Loucy (cell line): Measurements from ENCODE around the gene MOV10.

ENCODE experiments used
- H2AFZ ChIP-seq: fragments of 200-600 bp; sonication (generic); 2 replicates; pipeline ENCODE4 v1.6.0; 2016; ENCODE audit warnings: antibody characterized with exemption, mild to moderate bottlenecking, low read length, moderate library complexity
- H3F3A ChIP-seq: fragments of 200-600 bp; 2 replicates; pipeline ENCODE4 v1.6.0; 2016; ENCODE audit warnings: antibody characterized with exemption, low read depth, mild to moderate bottlenecking
- H3K27me3 ChIP-seq: fragments of 200-600 bp; sonication (generic); 2 replicates; pipeline ENCODE4 v1.6.1; 2014; ENCODE audit warnings: low read length, mild to moderate bottlenecking; ENCODE audit not compliant: insufficient read depth, poor library complexity, severe bottlenecking
- H3K36me3 ChIP-seq: fragments of 200-600 bp; sonication (generic); 2 replicates; pipeline ENCODE4 v1.6.1; 2016; ENCODE audit warnings: low read length; ENCODE audit not compliant: insufficient read depth
- H3K4me1 ChIP-seq: fragments of 200-600 bp; sonication (generic); 2 replicates; pipeline ENCODE4 v1.5.1; 2014; ENCODE audit warnings: low read length, mild to moderate bottlenecking; ENCODE audit not compliant: insufficient read depth, poor library complexity, severe bottlenecking
- H3K4me2 ChIP-seq: fragments of 200-600 bp; sonication (generic); 2 replicates; pipeline ENCODE4 v1.6.0; 2014; ENCODE audit warnings: antibody characterized with exemption, low read length, low read depth, mild to moderate bottlenecking; ENCODE audit not compliant: poor library complexity, severe bottlenecking
- H3K4me3 ChIP-seq: fragments of 200-600 bp; sonication (generic); 2 replicates; pipeline ENCODE4 v1.5.1; 2014; ENCODE audit warnings: low read length, mild to moderate bottlenecking, mixed read lengths; ENCODE audit not compliant: poor library complexity, severe bottlenecking
- H3K79me2 ChIP-seq: fragments of 200-600 bp; sonication (generic); 2 replicates; pipeline ENCODE4 v1.6.1; 2014; ENCODE audit warnings: low read length; ENCODE audit not compliant: insufficient read depth
- H3K9ac ChIP-seq: fragments of 200-600 bp; sonication (generic); 2 replicates; pipeline ENCODE4 v1.6.0; 2014; ENCODE audit warnings: mild to moderate bottlenecking, low read depth, low read length, moderate library complexity; ENCODE audit not compliant: poor library complexity, severe bottlenecking
- H3K9me2 ChIP-seq: fragments of 200-600 bp; sonication (generic); replicated peaks from 2 replicates; pipeline ENCODE4 v1.6.1; 2016; ENCODE audit warnings: low read depth, low read length, mixed read lengths
- H3K9me3 ChIP-seq: fragments of 200-600 bp; sonication (generic); 2 replicates; pipeline ENCODE4 v1.6.1; 2014; ENCODE audit warnings: mild to moderate bottlenecking, antibody characterized with exemption, low read length, low read depth; ENCODE audit not compliant: insufficient read depth
- H4K20me1 ChIP-seq: fragments of 200-600 bp; sonication (generic); 2 replicates; pipeline ENCODE4 v1.6.0; 2014; ENCODE audit warnings: antibody characterized with exemption, low read length, mild to moderate bottlenecking; ENCODE audit not compliant: insufficient read depth, poor library complexity, severe bottlenecking
- CTCF ChIP-seq: fragments of 200-600 bp; sonication (generic); conservative IDR thresholded peaks from 2 replicates; pipeline ENCODE4 v1.5.1; 2014; ENCODE audit warnings: mild to moderate bottlenecking, antibody characterized with exemption, low read length
- EZH2phosphoT487 ChIP-seq: fragments of 200-600 bp; IDR thresholded peaks from 2 replicates; pipeline ENCODE4 v1.6.1; 2018; ENCODE audit warnings: antibody characterized with exemption, mild to moderate bottlenecking, moderate library complexity, borderline replicate concordance

Gene MOV10

GRCh38 chr1:112678605-112679004, 4.1 kb downstream of the MOV10 start:
- Histone ChIP-seq H4K20me1 (peaks cover 20% of the 10 kb centered on the region), H3F3A (0 out of 2 replicates have a peak, but pooled peaks cover 3% of the 10 kb centered on the region), H3K4me2 (peak overlapping the region; percentile 94), H3K4me1 (peaks cover 43% of the 10 kb centered on the region), H2AFZ (no peak overlapping the region), H3K36me3 (no peaks in the 10 kb centered on the region), H3K9me2 (no peaks in the 10 kb centered on the region), H3K79me2 (peaks cover 47% of the 10 kb centered on the region), H3K4me3 (peak overlapping the region; percentile 15), H3K9ac (peak overlapping the region; percentile 16), H3K9me3 (no peaks in the 10 kb centered on the region), H3K27me3 (no peaks in the 10 kb centered on the region)
- TF ChIP-seq EZH2phosphoT487 (no peak), CTCF (no peak)

DNA sequence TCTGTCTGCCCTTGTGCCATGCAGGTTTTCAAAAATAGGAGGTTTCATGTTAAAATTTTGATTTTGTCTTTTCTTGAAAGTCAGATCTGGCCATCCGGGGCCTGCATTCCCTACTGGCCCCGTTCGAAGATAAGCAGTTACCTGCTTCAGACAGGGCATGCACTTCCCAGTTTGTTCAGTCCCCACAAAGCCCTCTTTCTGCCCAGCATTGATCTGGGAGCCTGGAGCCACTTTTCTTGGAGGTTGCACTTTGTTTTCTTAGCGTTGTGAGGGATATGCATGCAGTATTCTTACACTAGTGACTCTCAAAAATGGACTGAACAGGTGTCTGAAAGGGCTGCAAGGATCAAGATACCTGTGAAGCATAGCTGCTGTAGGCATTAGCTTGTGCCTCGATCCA, 11.5 kb downstream of the MOV10 start:
- Histone ChIP-seq H3K9me3 (no peaks in the 10 kb centered on the region), H3K79me2 (peaks cover 9% of the 10 kb centered on the region; the same call in 1 of the 2 replicates), H3K36me3 (peaks cover 14% of the 10 kb centered on the region; the same call in 1 of the 2 replicates), H4K20me1 (peaks cover 3% of the 10 kb centered on the region), H2AFZ (no peak overlapping the region), H3K9ac (no peak overlapping the region), H3K27me3 (no peaks in the 10 kb centered on the region), H3K9me2 (no peaks in the 10 kb centered on the region), H3K4me3 (no peak overlapping the region), H3F3A (no peaks in the 10 kb centered on the region), H3K4me2 (no peak overlapping the region), H3K4me1 (no peaks in the 10 kb centered on the region)
- TF ChIP-seq EZH2phosphoT487 = no peak
- TF ChIP-seq CTCF = no peak

GRCh38 chr1:112686417-112686816, 12.0 kb downstream of the MOV10 start:
- H3K4me2 ChIP-seq = no peak overlapping the region
- H2AFZ ChIP-seq = no peak overlapping the region
- peaks cover 15% of the 10 kb centered on the region; the same call in 1 of the 2 replicates for H3K36me3 ChIP-seq

More at GRCh38 chr1:112686417-112686816, 12.0 kb downstream of the MOV10 start:
- Histone ChIP-seq H3K4me1 (no peaks in the 10 kb centered on the region), H3K9me2 (no peaks in the 10 kb centered on the region), H3K9me3 (no peaks in the 10 kb centered on the region), H3K79me2 (peaks cover 9% of the 10 kb centered on the region; the same call in 1 of the 2 replicates), H4K20me1 (peaks cover 3% of the 10 kb centered on the region), H3K9ac (no peak overlapping the region), H3K4me3 (no peak overlapping the region), H3K27me3 (no peaks in the 10 kb centered on the region), H3F3A (no peaks in the 10 kb centered on the region)
- no peak for TF ChIP-seq EZH2phosphoT487
- no peak for TF ChIP-seq CTCF
